Neuronal stem cell (in vitro differentiated cells): Measurements from ENCODE around the gene PAM16.

Experiments
- DNase-seq: peaks from one replicate; pipeline ENCODE4 v3.0.0-alpha.2; 2013; ENCODE audit warnings: low spot score
- H2AFZ ChIP-seq: one replicate; pipeline ENCODE4 v1.6.1; 2013; ENCODE audit warnings: mild to moderate bottlenecking, low read length, inconsistent platforms
- H2AK5ac ChIP-seq: 2 replicates; pipeline ENCODE4 v1.6.1; 2013; ENCODE audit warnings: low read depth, mild to moderate bottlenecking, inconsistent platforms, low read length, moderate library complexity, mixed read lengths
- H2BK120ac ChIP-seq: 2 replicates; pipeline ENCODE4 v1.6.1; 2013; ENCODE audit warnings: low read depth, mild to moderate bottlenecking, inconsistent platforms, low read length, moderate library complexity, mixed read lengths
- H2BK12ac ChIP-seq: one replicate; pipeline ENCODE4 v1.6.1; 2013; ENCODE audit warnings: low read length, inconsistent platforms
- H2BK15ac ChIP-seq: 2 replicates; pipeline ENCODE4 v1.6.1; 2013; ENCODE audit warnings: mild to moderate bottlenecking, low read length, inconsistent platforms, mixed read lengths
- H2BK5ac ChIP-seq: one replicate; pipeline ENCODE4 v1.6.1; 2013; ENCODE audit warnings: inconsistent platforms, mild to moderate bottlenecking, low read length, moderate library complexity
- H3K14ac ChIP-seq: one replicate; pipeline ENCODE4 v1.6.1; 2013; ENCODE audit warnings: low read length, inconsistent platforms
- H3K18ac ChIP-seq: 2 replicates; pipeline ENCODE4 v1.6.1; 2013; ENCODE audit warnings: low read length, inconsistent platforms
- H3K23ac ChIP-seq: 2 replicates; pipeline ENCODE4 v1.6.1; 2013; ENCODE audit warnings: low read depth, mild to moderate bottlenecking, mixed read lengths, low read length, inconsistent platforms; ENCODE audit not compliant: poor library complexity
- H3K27ac ChIP-seq: replicated peaks from 3 replicates; pipeline ENCODE4 v1.5.1; 2013; ENCODE audit warnings: low read length, inconsistent platforms
- H3K27me3 ChIP-seq, 3 experiments: 2 replicates each; pipeline ENCODE4 v1.6.1; 2013; ENCODE audit warnings: low read length in 3 of 3, mild to moderate bottlenecking in 2 of 3, inconsistent platforms in 1 of 3, low read depth in 1 of 3, mixed read lengths in 1 of 3, moderate library complexity in 1 of 3; ENCODE audit not compliant: control insufficient read depth in 3 of 3, insufficient read depth in 3 of 3
- H3K36me3 ChIP-seq, 2 donors: replicated peaks in 1 of 2; 2 replicates each; pipeline ENCODE4 v1.6.1; 2013; ENCODE audit warnings: low read length in 2 of 2; ENCODE audit not compliant: control insufficient read depth in 2 of 2, insufficient read depth in 2 of 2
- H3K4ac ChIP-seq: 2 replicates; pipeline ENCODE4 v1.6.1; 2013; ENCODE audit warnings: inconsistent platforms, mild to moderate bottlenecking, low read length, moderate library complexity
- H3K4me1 ChIP-seq, 2 donors: 1 replicate in 1 of 2; 2 replicates in 1 of 2; pipeline ENCODE4 v1.6.1; 2013; ENCODE audit warnings: low read length in 2 of 2, low read depth in 1 of 2; ENCODE audit not compliant: control insufficient read depth in 2 of 2, insufficient read depth in 1 of 2
- H3K4me2 ChIP-seq: one replicate; pipeline ENCODE4 v1.6.1; 2013; ENCODE audit warnings: mild to moderate bottlenecking, low read length, inconsistent platforms; ENCODE audit not compliant: insufficient read depth, poor library complexity, severe bottlenecking
- H3K4me3 ChIP-seq, 2 donors: 2 replicates each; pipeline ENCODE4 v1.5.1; 2013; ENCODE audit warnings: low read length in 2 of 2, mild to moderate bottlenecking in 2 of 2, inconsistent platforms in 1 of 2, moderate library complexity in 1 of 2
- H3K79me1 ChIP-seq: one replicate; pipeline ENCODE4 v1.6.1; 2013; ENCODE audit warnings: low read depth, mild to moderate bottlenecking, inconsistent platforms, low read length, moderate library complexity
- H3K9ac ChIP-seq: one replicate; pipeline ENCODE4 v1.6.1; 2013; ENCODE audit warnings: mild to moderate bottlenecking, low read depth, low read length, inconsistent platforms; ENCODE audit not compliant: poor library complexity
- H3K9me3 ChIP-seq, 2 donors: replicated peaks in 1 of 2; 2 replicates each; pipeline versions ENCODE3 to v1.6.1; 2013; ENCODE audit warnings: low read length in 2 of 2, mild to moderate bottlenecking in 2 of 2, inconsistent platforms in 1 of 2, low read depth in 1 of 2, mixed read lengths in 1 of 2, moderate library complexity in 1 of 2; ENCODE audit not compliant: control insufficient read depth in 2 of 2, insufficient read depth in 1 of 2
- H4K8ac ChIP-seq: one replicate; pipeline ENCODE4 v1.6.1; 2013; ENCODE audit warnings: low read depth, mild to moderate bottlenecking, inconsistent platforms, low read length, moderate library complexity
- H4K91ac ChIP-seq: one replicate; pipeline ENCODE4 v1.6.1; 2013; ENCODE audit warnings: low read length, low read depth, mild to moderate bottlenecking, inconsistent platforms; ENCODE audit not compliant: poor library complexity
- WGBS, 2 donors: extraction: QIAGEN DNeasy Blood & Tissue Kit; methylation state at CpG; one replicate each; pipeline ENCODE4 v1.1.7; 2013; ENCODE audit warnings: missing lambda C conversion rate in 2 of 2, mixed read lengths in 1 of 2; ENCODE audit not compliant: insufficient read length in 2 of 2, insufficient replicate concordance in 1 of 2; ENCODE audit errors: extremely low coverage in 2 of 2; 5-methylcytosine and 5-hydroxymethylcytosine counted together

The PAM16 gene

DNA sequence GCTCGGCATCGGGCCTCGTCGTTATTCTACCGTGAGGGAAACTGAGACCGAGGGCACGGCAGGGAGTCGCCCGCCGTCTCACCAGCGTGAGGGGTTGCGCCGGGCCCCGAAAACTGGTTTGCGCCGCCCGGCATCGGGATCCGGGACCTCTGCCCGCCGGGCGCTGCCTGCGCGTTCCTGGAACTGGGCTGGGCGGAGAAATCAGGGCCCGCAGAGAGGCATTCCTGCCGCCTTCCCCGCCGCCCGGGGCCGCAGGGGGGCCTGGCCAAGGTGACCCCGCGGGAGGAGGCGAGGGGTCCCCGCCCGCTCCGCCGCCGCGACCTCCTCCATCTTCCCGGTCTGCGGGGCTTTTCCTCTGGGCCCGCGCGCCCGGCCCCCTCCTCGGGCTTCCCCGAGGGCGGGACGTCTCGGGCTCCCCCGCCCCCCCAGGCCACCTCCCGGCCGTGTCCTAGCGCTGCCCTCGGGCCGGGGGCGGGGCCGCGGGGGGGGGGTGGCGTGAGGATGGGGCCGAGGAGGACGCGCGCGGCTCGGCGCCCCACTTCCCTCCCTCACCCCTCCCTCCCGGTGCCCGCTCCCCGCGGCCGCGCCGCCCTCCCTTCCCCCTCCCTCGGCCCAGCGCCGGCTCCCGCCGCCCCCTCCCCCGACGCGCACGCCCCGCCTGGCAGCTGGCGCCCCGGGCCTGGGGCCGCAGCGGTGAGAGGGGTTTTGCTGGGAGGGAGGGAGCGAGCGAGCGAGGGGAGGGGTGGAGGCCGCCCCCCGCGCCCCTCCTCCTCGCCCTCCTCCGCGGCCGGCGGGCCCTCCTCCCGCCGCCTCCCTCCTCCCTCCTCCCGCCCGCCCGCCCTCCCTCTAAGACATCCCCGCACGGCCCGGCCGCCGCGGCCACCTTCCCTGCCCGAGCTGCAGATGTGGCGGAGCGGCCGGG lies 35.7 kb downstream of the PAM16 start, which contains the start of gene GLIS2:
Gene GLIS2 (plus strand): TSS at position 882 of the 922 bp plus-strand sequence. CDS start 16,214 bp downstream, outside the sequence.
- Histone ChIP-seq H3K9me3 (peaks cover 0 to 2% of the 10 kb centered on the region in 2 donors), H3K4me1 (peaks cover 33 to 34% of the 10 kb centered on the region in 2 donors), H4K91ac (peak within 1 kb of the TSS; percentile 92), H3K4me3 (peak within 1 kb of the TSS; percentile 89 to 91), H4K8ac (no peak within 1 kb of the TSS), H3K79me1 (peaks cover 21% of the 10 kb centered on the region), H3K36me3 (no peaks in the 10 kb centered on the region), H2BK12ac (peak within 1 kb of the TSS; percentile 100), H3K4me2 (peak within 1 kb of the TSS; percentile 98), H3K14ac (peak within 1 kb of the TSS; percentile 90), H2BK15ac (peak within 1 kb of the TSS; percentile 100), H2AFZ (peak within 1 kb of the TSS; percentile 90), H2BK120ac (peak within 1 kb of the TSS; percentile 100), H2AK5ac (peak within 1 kb of the TSS; percentile 99), H2BK5ac (peak within 1 kb of the TSS; percentile 88), H3K27ac (no peak within 1 kb of the TSS), H3K4ac (peak within 1 kb of the TSS; percentile 53), H3K9ac (peak within 1 kb of the TSS; percentile 92), H3K27me3 (peaks cover 0 to 19% (median 0%) of the 10 kb centered on the region in 3 experiments), H3K18ac (peak within 1 kb of the TSS; percentile 96), H3K23ac (peak within 1 kb of the TSS; percentile 85)
- WGBS, 2 donors: no CpG with 5 or more reads among the region's 115 CpGs
- DNase-seq: peak; percentile 80

DNA sequence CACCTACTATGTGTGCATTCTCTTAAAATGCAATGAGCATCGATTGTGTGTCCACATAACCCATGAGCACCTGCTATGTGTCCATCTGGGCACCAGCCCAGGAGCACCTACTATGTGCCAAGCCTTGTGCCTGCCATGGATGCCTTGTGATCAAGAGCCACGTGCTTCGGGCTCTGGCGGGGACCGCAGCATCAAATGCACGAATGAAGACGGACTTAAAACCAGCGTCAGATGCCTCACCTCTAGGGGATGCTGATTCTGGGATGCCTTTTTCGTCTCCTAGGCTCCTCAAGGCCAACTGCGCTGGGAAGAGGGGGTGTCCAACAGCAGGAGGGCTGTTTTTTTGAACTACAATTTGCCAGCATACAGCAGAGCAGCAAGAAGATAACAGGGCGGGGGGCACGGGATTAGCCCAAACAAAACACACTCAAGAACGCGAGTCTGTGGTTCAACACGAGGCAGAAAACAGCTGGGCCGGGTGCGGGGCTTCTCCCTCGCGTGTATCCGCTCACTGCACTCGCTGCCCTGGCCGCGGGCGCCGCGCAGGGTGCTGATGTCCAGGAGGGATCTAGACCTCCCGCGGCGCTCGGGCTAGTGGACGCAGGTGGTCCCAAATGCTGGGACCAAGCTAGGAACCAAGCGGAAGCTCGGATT lies 36.5 kb downstream of the PAM16 start:
- Histone ChIP-seq H2BK120ac (peak overlapping the region; percentile 88), H3K14ac (peak overlapping the region; percentile 3), H3K4me3 (peak overlapping the region; percentile 79 to 91), H4K8ac (no peak overlapping the region), H3K27me3 (peaks cover 0 to 19% (median 0%) of the 10 kb centered on the region in 3 experiments), H2BK12ac (no peak overlapping the region), H3K18ac (peak overlapping the region; percentile 96), H3K27ac (no peak overlapping the region), H4K91ac (no peak overlapping the region), H3K23ac (peak overlapping the region; percentile 29), H3K9me3 (peaks cover 0 to 2% of the 10 kb centered on the region in 2 donors), H3K36me3 (no peaks in the 10 kb centered on the region), H3K9ac (peak overlapping the region; percentile 92), H3K79me1 (peaks cover 17% of the 10 kb centered on the region), H2AK5ac (peak overlapping the region; percentile 48), H3K4ac (peak overlapping the region; percentile 2), H2AFZ (peak overlapping the region; percentile 90), H2BK15ac (peak overlapping the region; percentile 46), H2BK5ac (peak overlapping the region; percentile 19), H3K4me2 (peak overlapping the region; percentile 98), H3K4me1 (peaks cover 33 to 34% of the 10 kb centered on the region in 2 donors)
- DNase-seq: no peak
- WGBS, 2 donors: no CpG with 5 or more reads among the region's 33 CpGs

DNA sequence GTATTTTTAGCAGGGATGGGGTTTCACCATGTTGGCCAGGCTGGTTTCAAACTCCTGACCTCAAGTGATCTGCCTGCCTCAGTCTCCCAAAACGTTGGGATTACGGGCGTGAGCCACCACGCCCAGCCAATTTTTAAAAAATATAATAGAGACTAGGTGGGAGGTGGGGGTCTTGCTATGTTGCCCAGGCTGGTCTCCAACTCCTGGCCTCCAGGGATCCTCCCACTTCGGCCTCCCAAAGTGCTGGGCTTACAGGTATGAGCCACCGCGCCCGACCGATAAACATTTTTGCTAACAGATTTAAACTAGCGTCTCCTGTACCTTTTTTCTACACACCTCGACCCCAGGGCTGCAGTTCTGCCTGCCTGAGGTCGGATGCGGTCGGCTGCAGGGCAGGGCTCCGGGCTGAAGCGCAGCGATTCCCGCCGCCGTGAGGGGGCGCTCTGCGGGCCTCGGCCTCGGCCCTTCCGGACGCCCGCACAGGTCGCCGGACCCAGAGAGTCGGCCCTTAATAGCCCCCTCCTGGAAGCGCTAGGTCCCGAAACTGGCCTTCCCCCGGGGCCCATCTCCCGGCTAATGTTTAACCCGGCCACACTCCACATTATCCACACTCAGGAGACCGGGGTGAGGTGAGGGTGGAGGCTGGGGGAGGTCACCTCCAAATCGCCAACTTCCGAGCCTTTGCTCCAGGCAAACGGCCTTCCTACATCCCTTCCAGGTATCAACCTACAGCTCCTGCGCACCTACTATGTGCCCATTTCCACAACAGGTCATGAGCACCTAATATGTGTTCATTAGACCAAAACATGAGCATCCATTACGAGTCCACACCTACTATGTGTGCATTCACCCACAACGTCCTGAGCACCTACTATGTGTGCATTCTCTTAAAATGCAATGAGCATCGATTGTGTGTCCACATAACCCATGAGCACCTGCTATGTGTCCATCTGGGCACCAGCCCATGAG lies 37.3 kb downstream of the PAM16 start:
- DNase-seq: no peak
- no peak overlapping the region for H4K8ac ChIP-seq
- H3K4me3 ChIP-seq: peak overlapping the region in 1 of 2 donors; percentile 91
- no CpG with 5 or more reads among the region's 43 CpGs for whole genome bisulfite sequencing, 2 donors
- no peak overlapping the region for H3K14ac ChIP-seq
- no peak overlapping the region for H2BK5ac ChIP-seq
- H3K79me1 ChIP-seq: peaks cover 10% of the 10 kb centered on the region
- H3K27me3 ChIP-seq: peaks cover 0 to 19% (median 0%) of the 10 kb centered on the region in 3 experiments
- H3K18ac ChIP-seq: no peak overlapping the region
- no peak overlapping the region for H2AFZ ChIP-seq
- no peak overlapping the region for H2BK12ac ChIP-seq
- H3K9me3 ChIP-seq: peaks cover 0 to 2% of the 10 kb centered on the region in 2 donors
- H2BK15ac ChIP-seq: no peak overlapping the region
- no peak overlapping the region for H3K9ac ChIP-seq
- no peak overlapping the region for H3K23ac ChIP-seq
- no peak overlapping the region for H2BK120ac ChIP-seq
- H3K4ac ChIP-seq: no peak overlapping the region
- H3K27ac ChIP-seq: no peak overlapping the region
- peak overlapping the region; percentile 28 for H3K4me2 ChIP-seq
- H3K4me1 ChIP-seq: peaks cover 28 to 33% of the 10 kb centered on the region in 2 donors
- H3K36me3 ChIP-seq: no peaks in the 10 kb centered on the region
- H2AK5ac ChIP-seq: no peak overlapping the region
- no peak overlapping the region for H4K91ac ChIP-seq
